ENCODE measurements around the gene SLC26A1. TPM values are rescaled to one million over a fixed set of nuclear protein-coding genes. Genes with fewer than 3 reads are reported as not detected.

The SLC26A1 gene
- total RNA-seq, 2 donors from 2014 or later, result 0.27 to 0.34 TPM

- no peaks in the 10 kb centered on the region for H3K36me3 ChIP-seq
- no peak for TF ChIP-seq POLR2AphosphoS5 (IDR thresholded peaks at IDR 0.05)
- TF ChIP-seq CTCF (IDR thresholded peaks at IDR 0.05), result no peak
- no peak for TF ChIP-seq POLR2A (IDR thresholded peaks at IDR 0.05)
- no peaks in the 10 kb centered on the region for H3K9me3 ChIP-seq
- 77% methylated on average over 33 of the region's 36 CpGs for WGBS
- no peaks in the 10 kb centered on the region for H3K4me1 ChIP-seq (replicated peaks)
- intact Hi-C loops (cut with DNase I), result no loop called here
- DNase-seq (ENCODE audit: low spot score), result no peak
- H3K27me3 ChIP-seq (replicated peaks; ENCODE audit: insufficient read depth), result no peaks in the 10 kb centered on the region
- no peak overlapping the region for H3K4me3 ChIP-seq
- H3K27ac ChIP-seq, result no peak overlapping the region
These were observed 35.5 kb upstream of the SLC26A1 start for GRCh38 chr4:1028574-1029220.

GRCh38 chr4:1027915-1028238, 34.7 kb upstream of the SLC26A1 start:
- Histone ChIP-seq H3K4me1 (replicated peaks) (no peaks in the 10 kb centered on the region), H3K27ac (no peak overlapping the region), H3K27me3 (replicated peaks; ENCODE audit: insufficient read depth) (no peaks in the 10 kb centered on the region), H3K9me3 (no peaks in the 10 kb centered on the region), H3K4me3 (no peak overlapping the region), H3K36me3 (no peaks in the 10 kb centered on the region)
- no peak for DNase-seq (ENCODE audit: low spot score)
- WGBS, result 72% methylated on average over 9 of the region's 9 CpGs
- TF ChIP-seq POLR2AphosphoS5 (IDR thresholded peaks at IDR 0.05) (no peak), CTCF (IDR thresholded peaks at IDR 0.05) (no peak), POLR2A (IDR thresholded peaks at IDR 0.05) (no peak)
- intact Hi-C loops (cut with DNase I), result no loop called here

GRCh38 chr4:1027219-1027914, 34.2 kb upstream of the SLC26A1 start:
- WGBS, result 74% methylated on average over 24 of the region's 26 CpGs
- Histone ChIP-seq H3K4me1 (replicated peaks) (no peaks in the 10 kb centered on the region), H3K36me3 (no peaks in the 10 kb centered on the region), H3K9me3 (no peaks in the 10 kb centered on the region), H3K27ac (no peak overlapping the region), H3K4me3 (no peak overlapping the region), H3K27me3 (replicated peaks; ENCODE audit: insufficient read depth) (no peaks in the 10 kb centered on the region)
- no peak for DNase-seq (ENCODE audit: low spot score)
- intact Hi-C loops (cut with DNase I), result no loop called here
- no peak for TF ChIP-seq CTCF (IDR thresholded peaks at IDR 0.05)
- TF ChIP-seq POLR2A (IDR thresholded peaks at IDR 0.05), result no peak
- no peak for TF ChIP-seq POLR2AphosphoS5 (IDR thresholded peaks at IDR 0.05)

GRCh38 chr4:1026115-1026514, 32.9 kb upstream of the SLC26A1 start:
- no peaks in the 10 kb centered on the region for H3K27me3 ChIP-seq (replicated peaks; ENCODE audit: insufficient read depth)

More at GRCh38 chr4:1026115-1026514, 32.9 kb upstream of the SLC26A1 start:
- intact Hi-C loops (cut with DNase I), result no loop called here
- WGBS, result 43% methylated on average over 17 of the region's 17 CpGs
- no peaks in the 10 kb centered on the region for H3K9me3 ChIP-seq
- H3K36me3 ChIP-seq, result no peaks in the 10 kb centered on the region
- no peak for DNase-seq (ENCODE audit: low spot score)
- H3K27ac ChIP-seq, result no peak overlapping the region
- TF ChIP-seq CTCF (IDR thresholded peaks at IDR 0.05), result no peak
- no peak for TF ChIP-seq POLR2A (IDR thresholded peaks at IDR 0.05)
- no peak for TF ChIP-seq POLR2AphosphoS5 (IDR thresholded peaks at IDR 0.05)
- no peak overlapping the region for H3K4me3 ChIP-seq
- H3K4me1 ChIP-seq (replicated peaks), result no peaks in the 10 kb centered on the region
